Heart left ventricle (tissue), 13 donors: ENCODE results near the gene HTRA1.

ENCODE experiments used
- CTCF ChIP-seq, 12 donors: fragments of 200-600 bp; sonication (generic) in 4 of 12; IDR thresholded peaks; one replicate each; pipeline versions ENCODE4 v1.5.0 to v1.8.0; 2018 to 2022; ENCODE audit warnings: antibody characterized with exemption in 12 of 12, mild to moderate bottlenecking in 5 of 12
- POLR2A ChIP-seq, 2 donors: fragments of 450-650 bp; IDR thresholded peaks; one replicate each; pipeline ENCODE4 v1.6.1; 2017; ENCODE audit warnings: antibody characterized with exemption in 2 of 2, mild to moderate bottlenecking in 2 of 2, moderate library complexity in 2 of 2
- donor health status: ischemic (EF 13 %, LVEDD 7.1; RV severe dilation, severe dysfunction).
- donor health status: DM: no; HTN: yes; CAD: no.
- donor health status: DM: no; HTN: no; CAD: no.
- donor health status: ischemic (EF 25% LVEDD 6.9; RV normal size, moderate dysfunction).
- donor health status: ischemic (EF 25% LVEDD 5.7; RV mildly dilated, moderate dysfunction).
- donor health status: ischemic (EF 35%, LVEDD 5.7; RV mildly dilated, moderate dysfunction).
- donor health status: nonischemic (EF 11% LVEDD 7.7; RV severe dilation, severe dysfunction).
- donor health status: DM: yes; HTN: yes; CAD: no.
- donor health status: PGD.
- donor health status: ischemic (EF 29% LVEDD 5.4; RV normal size, mild dysfunction).
- donor health status: nonischemic (EF 23%, LVEDD 6.1; RV moderate dilation, normal function).

- TF ChIP-seq CTCF (IDR thresholded peaks at IDR 0.05): no peak
- no peak for TF ChIP-seq POLR2A (IDR thresholded peaks at IDR 0.05)
Observed at GRCh38 chr10:122544493-122544892, 83.1 kb downstream of the HTRA1 start.
